GM18508 (cell line): Measurements from ENCODE around the gene ZFP64.
"Not testable (repeated sequence)": the region's sequence is repeated elsewhere in the genome, so short reads cannot be mapped to it uniquely, and the experiment has no call there.

Experiments used
- ATAC-seq: cut with Tn5 transposase; IDR thresholded peaks from one replicate; pipeline ENCODE4 v1.9.1; 2021; ENCODE audit warnings: moderate number of reproducible peaks; ENCODE audit not compliant: insufficient read depth, unreplicated experiment

Gene ZFP64

DNA sequence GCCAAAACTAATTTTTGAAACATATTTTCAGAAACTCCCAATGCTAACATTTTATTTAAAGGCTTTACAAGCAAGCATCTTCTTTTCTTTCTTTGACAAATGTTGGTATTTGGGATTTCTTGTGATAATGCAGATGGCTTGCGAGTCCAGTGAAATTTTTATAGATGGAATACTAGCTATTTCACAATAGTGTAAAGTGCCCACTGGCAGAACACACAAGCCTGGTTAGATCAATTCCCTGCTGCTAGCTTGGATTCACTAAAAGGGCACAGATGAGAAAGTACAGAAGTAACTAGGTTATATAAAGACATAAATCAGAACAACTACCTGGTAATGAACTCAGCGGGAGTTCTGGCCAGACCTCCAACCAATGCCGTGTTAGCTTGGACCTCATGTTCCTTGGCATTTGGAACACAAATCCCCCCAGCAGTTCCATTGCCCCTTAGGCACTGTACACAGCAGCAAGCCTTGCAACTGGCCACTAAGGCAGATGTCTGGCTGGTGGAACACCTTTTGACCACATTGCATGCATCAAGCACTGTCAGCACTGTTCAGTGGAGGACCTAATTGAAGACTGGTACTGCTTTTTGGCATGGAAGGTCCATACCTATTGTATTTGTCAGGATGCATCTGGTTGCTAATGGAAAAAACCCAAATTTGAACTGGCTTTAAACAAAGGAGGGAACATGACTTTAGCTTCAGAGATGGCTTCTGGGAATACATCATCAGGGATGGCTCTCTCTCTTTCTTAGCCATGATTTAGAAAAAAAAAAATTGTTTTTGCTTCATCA lies 15.6 kb upstream of the ZFP64 start:
- ATAC-seq = no peak

DNA sequence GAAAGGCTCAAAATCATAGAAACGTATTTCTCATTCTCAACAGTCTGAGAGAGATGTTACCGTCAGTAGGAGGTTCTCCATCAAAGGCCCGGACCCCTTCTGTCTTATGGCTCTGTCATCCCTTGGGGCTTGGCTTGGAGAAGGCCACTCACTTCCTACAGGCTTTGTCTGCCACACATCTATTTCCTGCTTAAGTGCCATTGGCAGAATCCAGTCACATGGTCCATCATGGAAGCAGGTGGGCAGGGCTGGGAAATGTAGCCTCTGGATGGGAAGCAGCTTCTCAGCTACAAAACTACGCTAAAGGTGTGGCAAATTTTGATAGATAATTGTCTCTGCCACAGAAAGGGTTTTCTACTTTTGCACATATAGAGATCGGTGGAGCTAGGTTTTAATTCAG lies 12.6 kb upstream of the ZFP64 start:
- ATAC-seq = no peak

- ATAC-seq = no peak
Observed at GRCh38 chr20:52201395-52201794, 9.8 kb upstream of the ZFP64 start.

- ATAC-seq = no peak
Observed at GRCh38 chr20:52200870-52201269, 9.3 kb upstream of the ZFP64 start.

GRCh38 chr20:52196845-52197244 lies 5.3 kb upstream of the ZFP64 start:
- ATAC-seq = no peak

DNA sequence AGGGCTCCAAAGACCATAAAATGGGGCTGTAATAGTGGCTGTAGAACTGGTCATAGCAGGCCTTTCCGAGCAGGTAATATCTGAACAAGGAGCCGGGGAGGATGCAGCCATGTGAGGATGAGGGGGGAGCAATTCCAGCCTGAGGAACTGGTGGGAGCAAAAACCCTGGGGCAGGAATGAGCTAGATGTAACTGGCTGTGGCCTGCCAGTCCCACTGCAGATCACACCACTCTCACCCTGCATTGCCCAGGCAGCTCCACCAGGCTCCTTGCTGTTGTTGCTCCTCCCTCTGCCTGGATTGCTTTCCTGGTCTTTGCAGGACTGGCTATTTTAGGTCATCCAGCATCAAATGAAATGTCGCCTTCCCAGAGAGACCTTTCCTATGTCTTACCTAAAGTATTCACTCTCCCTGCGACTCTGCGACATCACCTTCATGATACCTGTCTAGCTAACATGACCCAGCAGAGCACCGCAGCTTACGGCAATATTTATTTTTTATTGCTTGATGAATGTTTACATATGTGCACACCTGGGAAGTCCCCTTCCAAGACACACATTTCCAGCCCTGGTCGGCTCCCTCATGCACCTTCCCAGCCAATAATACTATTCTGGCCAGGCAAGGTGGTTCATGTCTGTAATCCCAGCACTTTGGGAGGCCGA lies 2.4 kb upstream of the ZFP64 start:
- ATAC-seq = no peak

- no peak for ATAC-seq
Observed at GRCh38 chr20:52193133-52193532, 1.6 kb upstream of the ZFP64 start.

- ATAC-seq = not testable (repeated sequence)
Observed at GRCh38 chr20:52192719-52193007, 1.1 kb upstream of the ZFP64 start.

DNA sequence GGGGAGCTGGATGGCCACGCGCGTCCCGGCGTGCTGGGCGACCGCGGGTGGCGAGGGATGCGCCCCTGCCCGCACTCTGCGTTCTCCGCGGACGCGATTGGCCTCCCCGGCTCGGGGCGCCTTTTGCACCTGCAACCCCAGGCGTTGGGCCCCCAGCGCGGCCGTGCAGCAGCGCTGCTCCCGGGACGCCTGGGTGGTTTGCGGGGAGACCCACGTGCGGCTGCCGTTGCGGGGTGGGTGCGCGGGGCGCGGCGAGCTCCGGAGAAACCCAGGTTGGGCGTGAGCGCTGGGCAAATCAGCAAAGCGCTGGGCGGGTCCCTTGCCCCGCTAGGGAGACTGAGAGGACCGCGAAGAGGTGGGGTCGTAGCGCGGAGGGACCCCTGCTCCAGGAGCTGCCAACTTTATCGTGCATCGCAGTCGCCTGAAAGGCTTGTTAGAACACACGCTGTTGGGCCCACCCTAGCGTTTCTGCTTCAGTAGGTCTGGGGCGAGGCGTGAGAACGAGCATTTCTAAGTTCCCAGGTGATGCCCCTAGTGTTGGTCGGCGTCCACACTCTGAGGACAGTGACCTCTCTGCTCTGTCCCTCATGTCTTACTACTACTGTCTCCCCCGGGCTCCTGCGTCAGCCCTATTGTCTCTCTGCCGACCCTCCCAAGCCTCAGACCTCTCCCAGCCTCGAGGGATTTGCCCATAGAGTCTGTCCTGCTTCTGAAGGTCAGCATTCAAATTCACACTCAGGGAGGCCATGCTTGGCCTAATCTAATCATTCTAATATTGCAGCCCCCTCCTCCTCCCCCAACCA lies 538 bp upstream of the ZFP64 start:
- peak; percentile 37 for ATAC-seq

- no peak for ATAC-seq
Observed at GRCh38 chr20:52190437-52191131, 995 bp downstream of the ZFP64 start.

DNA sequence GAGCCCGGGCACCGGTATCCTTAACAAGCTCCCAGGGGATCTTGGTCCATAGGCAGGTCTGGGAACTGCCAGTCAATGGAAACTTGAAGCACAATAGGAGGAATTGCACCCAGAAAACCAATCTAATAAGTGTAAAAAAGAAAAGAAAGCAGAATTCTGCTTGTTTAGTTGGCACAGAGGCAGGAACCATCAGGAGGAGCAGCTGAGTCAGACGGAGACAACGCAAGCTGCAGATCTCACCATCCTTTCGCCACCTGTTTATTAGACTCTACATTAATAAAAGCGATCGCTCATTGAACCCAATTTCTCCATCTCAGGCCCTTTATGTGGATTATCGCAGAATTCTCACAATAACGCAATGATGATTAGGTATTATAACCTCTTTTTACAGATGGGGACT lies 9.8 kb downstream of the ZFP64 start:
- no peak for ATAC-seq

DNA sequence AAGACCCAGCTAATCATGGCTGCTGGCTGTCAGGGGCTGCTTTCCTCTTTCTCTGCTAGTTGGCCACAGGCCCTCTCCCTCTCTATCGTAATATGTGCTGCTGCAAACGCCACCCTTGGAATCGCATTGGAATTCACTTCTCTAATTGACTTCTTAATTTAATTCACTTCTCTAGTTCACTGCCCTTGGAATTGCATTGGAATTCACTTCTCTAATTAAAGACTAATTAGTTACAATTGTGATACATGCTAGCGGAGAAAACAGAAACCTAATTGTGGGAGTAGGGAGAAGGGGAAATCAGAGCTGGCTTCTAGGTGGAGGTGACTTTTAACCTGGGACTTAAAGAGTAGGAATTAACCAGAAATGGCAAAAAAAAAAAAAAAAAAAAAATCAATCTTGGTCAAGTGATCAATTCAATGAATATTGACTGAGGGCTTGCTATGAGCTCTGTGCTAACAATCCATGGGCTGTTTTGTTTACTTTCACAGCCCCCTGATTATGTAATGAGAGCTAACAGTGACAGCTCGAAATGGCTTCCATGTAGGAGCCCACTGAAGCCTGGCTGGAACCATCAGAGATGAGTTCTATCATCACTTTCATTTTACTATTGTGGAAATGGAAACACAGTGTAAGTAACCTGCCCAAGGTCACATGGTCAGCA lies 11.3 kb downstream of the ZFP64 start:
- no peak for ATAC-seq

DNA sequence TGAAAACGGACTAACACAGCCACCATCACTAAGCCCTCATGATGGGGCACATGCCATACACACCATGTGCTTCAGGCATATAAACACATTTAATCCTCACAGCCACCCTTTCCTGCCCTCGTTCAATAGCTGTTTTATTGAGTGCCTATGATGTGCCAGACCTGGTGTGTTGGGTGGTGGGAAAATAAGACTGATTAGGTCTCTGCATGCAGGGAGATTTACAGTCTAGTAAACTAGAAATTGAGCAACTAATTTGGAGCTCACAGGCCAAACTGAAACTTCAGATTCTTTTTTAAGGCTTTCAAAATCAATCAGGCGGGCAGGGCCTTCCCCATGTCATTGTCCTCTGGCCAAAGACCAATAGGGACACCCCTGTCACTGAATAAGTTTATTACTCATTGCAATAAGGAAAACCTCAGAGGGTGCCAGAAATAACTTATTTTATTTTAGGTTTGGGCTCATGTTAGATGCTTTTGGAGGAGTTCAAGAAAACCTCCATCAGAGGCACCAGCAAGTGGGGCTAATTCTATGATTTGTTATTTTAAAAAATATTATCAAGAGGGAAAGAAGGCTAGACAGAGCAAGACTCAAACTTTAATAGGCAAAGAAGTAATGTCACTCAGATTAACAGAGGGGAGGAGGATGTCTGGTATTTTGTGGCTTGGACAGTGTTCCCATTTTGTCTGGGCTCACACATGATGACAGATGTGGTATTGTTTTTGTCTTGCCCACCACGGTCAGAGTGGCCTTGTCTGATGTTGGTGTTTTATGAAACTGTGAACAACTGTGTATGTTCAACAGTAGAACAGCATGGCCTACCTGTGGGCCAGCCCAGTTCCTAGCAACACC lies 12.0 kb downstream of the ZFP64 start:
- ATAC-seq = peak; percentile 86

GRCh38 chr20:52178691-52179090 lies 12.9 kb downstream of the ZFP64 start:
- no peak for ATAC-seq

DNA sequence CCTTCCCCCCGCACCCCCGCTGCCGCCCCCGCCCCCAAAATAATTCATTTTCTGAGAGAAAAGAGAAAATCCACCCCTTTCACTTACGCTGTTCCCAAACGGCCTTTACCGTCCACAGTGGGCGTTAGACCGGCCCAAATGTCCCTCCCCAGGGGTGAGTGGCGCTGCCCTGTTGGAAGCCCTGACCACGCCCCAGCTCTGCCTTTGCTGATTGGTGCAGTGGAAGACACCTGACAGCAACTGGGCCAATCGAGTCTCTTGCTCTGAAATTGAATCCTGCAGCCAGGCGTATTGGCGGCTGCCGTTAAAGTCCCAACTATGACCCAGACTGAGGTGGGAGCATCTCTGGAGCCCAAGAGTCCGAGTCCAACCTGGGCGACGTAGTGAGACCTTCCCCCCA lies 15.7 kb downstream of the ZFP64 start:
- ATAC-seq = no peak

GRCh38 chr20:52172392-52173047 lies 19.1 kb downstream of the ZFP64 start:
- no peak for ATAC-seq

- no peak for ATAC-seq
Observed at GRCh38 chr20:52171025-52171424, 20.6 kb downstream of the ZFP64 start.

GRCh38 chr20:52168116-52168515 lies 23.5 kb downstream of the ZFP64 start:
- no peak for ATAC-seq
